ENCODE measurements around the gene EML4. TPM values are rescaled to one million over a fixed set of nuclear protein-coding genes. Genes with fewer than 3 reads are reported as not detected.

EML4 gene
- polyA plus RNA-seq, 1 donor (not counting 4 experiments of a cell fraction or from before 2014, with no cell fraction given), result 36.4 TPM

- FAIRE-seq, result no peak
- no peaks in the 10 kb centered on the region for H3K36me3 ChIP-seq (ENCODE audit: control insufficient read depth in 2 of 2, extremely low read depth in 1 of 2, insufficient read depth in 2 of 2, low read length in 2 of 2)
- no peak for TF ChIP-seq EZH2 (IDR thresholded peaks at IDR 0.05; ENCODE audit: low read length)
- TF ChIP-seq CTCF (optimal IDR thresholded peaks at IDR 0.05 in 1 of 3, IDR thresholded peaks at IDR 0.05 in 1 of 3, conservative IDR thresholded peaks at IDR 0.05 in 1 of 3; ENCODE audit: extremely low read depth in 1 of 3, insufficient read depth in 2 of 3, low read length in 3 of 3), result no peak
- no peaks in the 10 kb centered on the region for H3K9me1 ChIP-seq (ENCODE audit: control insufficient read depth, extremely low read depth, insufficient read depth, low read length)
- H3K4me2 ChIP-seq (ENCODE audit: control insufficient read depth, extremely low read depth, insufficient read depth, low read depth, low read length), result no peak overlapping the region
- H3K9ac ChIP-seq (ENCODE audit: control insufficient read depth, extremely low read depth, insufficient read depth, low read length), result no peak overlapping the region
- H3K79me2 ChIP-seq (ENCODE audit: control insufficient read depth, insufficient read depth, low read length), result peaks cover 16% of the 10 kb centered on the region
- peaks cover 5% of the 10 kb centered on the region for H3K4me1 ChIP-seq (ENCODE audit: control insufficient read depth, extremely low read depth, insufficient read depth, low read length)
- H4K20me1 ChIP-seq (ENCODE audit: control insufficient read depth, extremely low read depth, insufficient read depth, low read length), result no peaks in the 10 kb centered on the region
- dilution Hi-C loops (cut with MboI; ENCODE audit: extremely low pct_ligation_motif_present, low sequenced_read_pairs), result no loop called here
- H3K4me3 ChIP-seq (ENCODE audit: control insufficient read depth in 2 of 3, extremely low read depth in 1 of 3, insufficient read depth in 2 of 3, low read depth in 1 of 3, low read length in 3 of 3), result no peak overlapping the region
- H3K27ac ChIP-seq (ENCODE audit: control insufficient read depth, insufficient read depth, low read length), result no peak overlapping the region
- no peaks in the 10 kb centered on the region for H3K27me3 ChIP-seq (ENCODE audit: control insufficient read depth, extremely low read depth, insufficient read depth, low read length)
- H2AFZ ChIP-seq (ENCODE audit: control insufficient read depth, low read length), result no peak overlapping the region
- H3K9me3 ChIP-seq (ENCODE audit: control insufficient read depth, low read depth, low read length), result no peaks in the 10 kb centered on the region
- DNase-seq (ENCODE audit: low read depth, low spot score), result no peak
These were observed 58.9 kb downstream of the EML4 start for GRCh38 chr2:42228101-42228500.

GRCh38 chr2:42229949-42230348 lies 60.8 kb downstream of the EML4 start:
- no peaks in the 10 kb centered on the region for H3K9me1 ChIP-seq (ENCODE audit: control insufficient read depth, extremely low read depth, insufficient read depth, low read length)
- H3K9me3 ChIP-seq (ENCODE audit: control insufficient read depth, low read depth, low read length), result no peaks in the 10 kb centered on the region
- H3K27ac ChIP-seq (ENCODE audit: control insufficient read depth, insufficient read depth, low read length), result no peak overlapping the region
- H3K4me3 ChIP-seq (ENCODE audit: control insufficient read depth in 2 of 3, extremely low read depth in 1 of 3, insufficient read depth in 2 of 3, low read depth in 1 of 3, low read length in 3 of 3), result no peak overlapping the region
- FAIRE-seq (no peak), DNase-seq (ENCODE audit: low read depth, low spot score) (no peak)
- H3K36me3 ChIP-seq (ENCODE audit: control insufficient read depth in 2 of 2, extremely low read depth in 1 of 2, insufficient read depth in 2 of 2, low read length in 2 of 2), result no peaks in the 10 kb centered on the region
- no peak overlapping the region for H2AFZ ChIP-seq (ENCODE audit: control insufficient read depth, low read length)
- H3K79me2 ChIP-seq (ENCODE audit: control insufficient read depth, insufficient read depth, low read length), result peaks cover 11% of the 10 kb centered on the region
- no peak for TF ChIP-seq CTCF (optimal IDR thresholded peaks at IDR 0.05 in 1 of 3, IDR thresholded peaks at IDR 0.05 in 1 of 3, conservative IDR thresholded peaks at IDR 0.05 in 1 of 3; ENCODE audit: extremely low read depth in 1 of 3, insufficient read depth in 2 of 3, low read length in 3 of 3)
- no peak for TF ChIP-seq EZH2 (IDR thresholded peaks at IDR 0.05; ENCODE audit: low read length)
- H3K9ac ChIP-seq (ENCODE audit: control insufficient read depth, extremely low read depth, insufficient read depth, low read length), result no peak overlapping the region
- H3K4me2 ChIP-seq (ENCODE audit: control insufficient read depth, extremely low read depth, insufficient read depth, low read depth, low read length), result no peak overlapping the region
- H4K20me1 ChIP-seq (ENCODE audit: control insufficient read depth, extremely low read depth, insufficient read depth, low read length), result no peaks in the 10 kb centered on the region
- no peaks in the 10 kb centered on the region for H3K4me1 ChIP-seq (ENCODE audit: control insufficient read depth, extremely low read depth, insufficient read depth, low read length)
- no peaks in the 10 kb centered on the region for H3K27me3 ChIP-seq (ENCODE audit: control insufficient read depth, extremely low read depth, insufficient read depth, low read length)
- dilution Hi-C loops (cut with MboI; ENCODE audit: extremely low pct_ligation_motif_present, low sequenced_read_pairs), result no loop called here

Data from keratinocyte (primary cell).